ENCODE results near the gene TBC1D1. TPM values are rescaled to one million over a fixed set of nuclear protein-coding genes. Genes with fewer than 3 reads are reported as not detected.
A peak's percentile ranks its signal among the peaks of the same experiment; 100 is the strongest.

TBC1D1 gene
- total RNA-seq, 3 donors from 2014 or later (not counting 1 experiment from before 2014, with no cell fraction given), result 59.2 to 78.6 (median 68.5) TPM

- no peaks in the 10 kb centered on the region for H3K27me3 ChIP-seq (ENCODE audit: control insufficient read depth, insufficient read depth, low read length)
- no peak for TF ChIP-seq CTCF (IDR thresholded peaks at IDR 0.05)
Measured at GRCh38 chr4:38089961-38090360, 199.1 kb downstream of the TBC1D1 start.

GRCh38 chr4:38090455-38091246, 199.8 kb downstream of the TBC1D1 start:
- Mint-ChIP-seq H3K9me3 (no peaks in the 10 kb centered on the region), H3K27ac (peak overlapping the region in 1 of 2 donors; percentile 35), H3K36me3 (peaks cover 31% of the 10 kb centered on the region), H3K4me3 (no peak overlapping the region), H3K4me1 (peaks cover 0 to 22% of the 10 kb centered on the region in 2 donors), H3K27me3 (ENCODE audit: low read depth in 2 of 2) (no peaks in the 10 kb centered on the region)
- Histone ChIP-seq H3K9me3 (ENCODE audit: control insufficient read depth, insufficient read depth, low read length) (no peaks in the 10 kb centered on the region), H3K4me1 (ENCODE audit: control insufficient read depth, insufficient read depth, low read length) (no peaks in the 10 kb centered on the region), H3K36me3 (ENCODE audit: control insufficient read depth, insufficient read depth, low read length) (peaks cover 6% of the 10 kb centered on the region), H3K4me3 (ENCODE audit: low read length) (no peak overlapping the region), H3K27ac (ENCODE audit: low read length) (no peak overlapping the region), H3K27me3 (ENCODE audit: control insufficient read depth, insufficient read depth, low read length) (no peaks in the 10 kb centered on the region)
- ATAC-seq (no peak), DNase-seq (no peak)
- no peak for TF ChIP-seq CTCF (IDR thresholded peaks at IDR 0.05)
- 87% methylated on average over 7 of the region's 7 CpGs for WGBS (ENCODE audit: insufficient coverage)
- intact Hi-C loops (cut with micrococcal nuclease), result no loop called here

More at GRCh38 chr4:38089961-38090360, 199.1 kb downstream of the TBC1D1 start:
- H3K4me3 Mint-ChIP-seq, result no peak overlapping the region
- H3K4me1 ChIP-seq (ENCODE audit: control insufficient read depth, insufficient read depth, low read length), result no peaks in the 10 kb centered on the region
- H3K4me3 ChIP-seq (ENCODE audit: low read length), result no peak overlapping the region
- no peaks in the 10 kb centered on the region for H3K9me3 ChIP-seq (ENCODE audit: control insufficient read depth, insufficient read depth, low read length)
- intact Hi-C loops (cut with micrococcal nuclease), result no loop called here
- H3K27ac ChIP-seq (ENCODE audit: low read length), result no peak overlapping the region
- no peaks in the 10 kb centered on the region for H3K9me3 Mint-ChIP-seq
- DNase-seq, result no peak
- H3K36me3 ChIP-seq (ENCODE audit: control insufficient read depth, insufficient read depth, low read length), result peaks cover 6% of the 10 kb centered on the region
- no peaks in the 10 kb centered on the region for H3K27me3 Mint-ChIP-seq (ENCODE audit: low read depth in 2 of 2)
- peaks cover 25% of the 10 kb centered on the region for H3K36me3 Mint-ChIP-seq
- WGBS (ENCODE audit: insufficient coverage), result 100% methylated on average over 3 of the region's 4 CpGs
- H3K4me1 Mint-ChIP-seq, result peaks cover 0 to 22% of the 10 kb centered on the region in 2 donors
- peak overlapping the region in 1 of 2 donors; percentile 35 for H3K27ac Mint-ChIP-seq
- ATAC-seq, result no peak

GRCh38 chr4:38091636-38092035, 200.8 kb downstream of the TBC1D1 start:
- no peak for TF ChIP-seq CTCF (IDR thresholded peaks at IDR 0.05)
- Histone ChIP-seq H3K27me3 (ENCODE audit: control insufficient read depth, insufficient read depth, low read length) (no peaks in the 10 kb centered on the region), H3K27ac (ENCODE audit: low read length) (no peak overlapping the region), H3K4me3 (ENCODE audit: low read length) (no peak overlapping the region), H3K9me3 (ENCODE audit: control insufficient read depth, insufficient read depth, low read length) (no peaks in the 10 kb centered on the region), H3K36me3 (ENCODE audit: control insufficient read depth, insufficient read depth, low read length) (peaks cover 10% of the 10 kb centered on the region), H3K4me1 (ENCODE audit: control insufficient read depth, insufficient read depth, low read length) (no peaks in the 10 kb centered on the region)
- WGBS (ENCODE audit: insufficient coverage), result 27% methylated on average over 1 of the region's 1 CpG
- Mint-ChIP-seq H3K36me3 (peaks cover 36% of the 10 kb centered on the region), H3K27ac (no peak overlapping the region), H3K4me1 (peaks cover 0 to 22% of the 10 kb centered on the region in 2 donors), H3K27me3 (ENCODE audit: low read depth in 2 of 2) (no peaks in the 10 kb centered on the region), H3K9me3 (no peaks in the 10 kb centered on the region), H3K4me3 (no peak overlapping the region)
- ATAC-seq (no peak), DNase-seq (no peak)
- intact Hi-C loops (cut with micrococcal nuclease), result no loop called here
